B cell (primary cell): ENCODE results near the gene RNF19B. TPM values are rescaled to one million over a fixed set of nuclear protein-coding genes. Genes with fewer than 3 reads are reported as not detected.

ENCODE experiments used
- ATAC-seq: fragments of 200-7000 bp; cut with Tn5 transposase; one replicate; pipeline ENCODE4 v1.10.0; 2021; ENCODE audit warnings: low read depth, mild to moderate bottlenecking, moderate number of reproducible peaks, moderate library complexity
- CTCF ChIA-PET: fragments of 350-600 bp; sonication (Branson Sonifier 250); formaldehyde crosslinking; loops from one replicate; lab custom pipeline; 2021; ENCODE audit warnings: antibody characterized with exemption, inconsistent platforms; lab: Charles Lee
- POLR2A ChIA-PET: fragments of 350-600 bp; sonication (Branson Sonifier 250); formaldehyde crosslinking; loops from one replicate; lab custom pipeline; 2021; ENCODE audit warnings: antibody characterized with exemption; lab: Charles Lee
- DNase-seq: peaks from one replicate; pipeline ENCODE4 v3.0.0; 2013
- H2AFZ ChIP-seq: 2 replicates; pipeline ENCODE4 v1.6.1; 2012; ENCODE audit warnings: mild to moderate bottlenecking, low read depth, low read length; ENCODE audit not compliant: insufficient read depth, poor library complexity, severe bottlenecking
- H3K27ac ChIP-seq, 2 donors: 1 replicate in 1 of 2; 2 replicates in 1 of 2; pipeline ENCODE4 v1.5.1; 2012 to 2013; ENCODE audit warnings: low read length in 2 of 2, mild to moderate bottlenecking in 2 of 2, moderate library complexity in 1 of 2
- H3K27me3 ChIP-seq, 4 experiments: fragments of 200-600 bp in 1 of 4; sonication (generic) in 1 of 4; replicated peaks in 1 of 4; 1 replicate in 2 of 4; 2 replicates in 2 of 4; pipeline versions ENCODE4 v1.6.1 to v1.7.0; 2013 to 2016; ENCODE audit warnings: low read length in 3 of 4, mild to moderate bottlenecking in 2 of 4, mixed read lengths in 1 of 4, moderate library complexity in 1 of 4; ENCODE audit not compliant: insufficient read depth in 4 of 4, control insufficient read depth in 3 of 4; ENCODE audit errors: control extremely low read depth in 1 of 4
- H3K36me3 ChIP-seq, 2 experiments: replicated peaks in 1 of 2; 1 replicate in 1 of 2; 2 replicates in 1 of 2; pipeline versions ENCODE4 v1.6.1 to v1.7.1; 2013; ENCODE audit warnings: low read length in 1 of 2; ENCODE audit not compliant: insufficient read depth in 2 of 2, control insufficient read depth in 1 of 2; ENCODE audit errors: control extremely low read depth in 1 of 2, extremely low read depth in 1 of 2
- H3K4me1 ChIP-seq, 2 donors: fragments of 200-600 bp in 1 of 2; sonication (generic) in 1 of 2; 1 replicate in 1 of 2; 2 replicates in 1 of 2; pipeline versions ENCODE4 v1.5.1 to v1.6.1; 2013 to 2017; ENCODE audit warnings: low read length in 2 of 2; ENCODE audit not compliant: control insufficient read depth in 2 of 2, insufficient read depth in 2 of 2
- H3K4me2 ChIP-seq: replicated peaks from 2 replicates; pipeline ENCODE3; 2012; ENCODE audit warnings: mild to moderate bottlenecking, low read depth, low read length; ENCODE audit not compliant: poor library complexity, severe bottlenecking
- H3K4me3 ChIP-seq, 5 experiments: fragments of 200-600 bp in 1 of 5; sonication (generic) in 1 of 5; 1 replicate in 3 of 5; 2 replicates in 2 of 5; pipeline versions ENCODE4 v1.5.1 to v1.7.0; 2011 to 2016; ENCODE audit warnings: low read length in 4 of 5, mild to moderate bottlenecking in 4 of 5, low read depth in 2 of 5, control low read depth in 1 of 5, moderate library complexity in 1 of 5; ENCODE audit not compliant: insufficient read depth in 1 of 5; ENCODE audit errors: control extremely low read depth in 1 of 5, extremely low read depth in 1 of 5
- H3K79me2 ChIP-seq: fragments of 200-600 bp; sonication (generic); one replicate; pipeline ENCODE4 v1.6.0; 2016; ENCODE audit warnings: low read length; ENCODE audit not compliant: control insufficient read depth, insufficient read depth
- H3K9ac ChIP-seq: fragments of 200-600 bp; sonication (generic); 2 replicates; pipeline ENCODE4 v1.6.1; 2017; ENCODE audit warnings: mild to moderate bottlenecking, low read length, moderate library complexity
- H3K9me3 ChIP-seq, 3 donors: one replicate each; pipeline versions ENCODE4 v1.6.1 to v1.7.1; 2013; ENCODE audit warnings: low read length in 2 of 3; ENCODE audit not compliant: control insufficient read depth in 2 of 3, insufficient read depth in 1 of 3; ENCODE audit errors: control extremely low read depth in 1 of 3
- H4K20me1 ChIP-seq: 2 replicates; pipeline ENCODE4 v1.6.0; 2012; ENCODE audit warnings: mild to moderate bottlenecking, low read length; ENCODE audit not compliant: insufficient read depth, control insufficient read depth, poor library complexity, severe bottlenecking
- H3K27ac Mint-ChIP-seq: one replicate; pipeline ENCODE4 v1.8.0; 2021; ENCODE audit warnings: mixed read lengths
- H3K27me3 Mint-ChIP-seq: one replicate; pipeline ENCODE4 v1.8.0; 2021; ENCODE audit warnings: mixed read lengths
- H3K4me1 Mint-ChIP-seq: one replicate; pipeline ENCODE4 v1.8.0; 2021; ENCODE audit warnings: mixed read lengths
- H3K4me3 Mint-ChIP-seq: one replicate; pipeline ENCODE4 v1.8.0; 2021; ENCODE audit warnings: mixed read lengths
- H3K9me3 Mint-ChIP-seq: one replicate; pipeline ENCODE4 v1.8.0; 2022; ENCODE audit warnings: mixed read lengths; ENCODE audit not compliant: insufficient read depth
- EZH2 ChIP-seq: IDR thresholded peaks from 2 replicates; pipeline ENCODE4 v1.6.1; 2012; ENCODE audit warnings: borderline replicate concordance, low read depth, mild to moderate bottlenecking, moderate library complexity, low read length; ENCODE audit not compliant: insufficient read depth, poor library complexity, severe bottlenecking
- WGBS: methylation state at CpG from one replicate; pipeline ENCODE4 v1.1.5; 2013; ENCODE audit warnings: missing lambda C conversion rate; ENCODE audit not compliant: insufficient coverage; 5-methylcytosine and 5-hydroxymethylcytosine counted together
- intact Hi-C: fragments of 100-400 bp; cut with micrococcal nuclease; formaldehyde crosslinking; loops from one replicate; pipeline ENCODE4 v1.10.0; 2022
- polyA plus RNA-seq: library from polyadenylated mRNA; depleted of rRNA; stranded (reverse); fragments of >200 nt; gene quantifications from 2 replicates; pipeline ENCODE4 v1.2.3, GENCODE V29; 2012
- total RNA-seq, 2 donors: library from RNA; stranded (reverse); fragments of 120-200 nt in 1 of 2; gene quantifications; 1 replicate in 1 of 2; 2 replicates in 1 of 2; pipeline versions ENCODE4 v1.2.3 to v1.2.4, GENCODE V29; 2013 to 2022
- TF ChIP-seq, protein P1 (sequence below): fragments of 200-600 bp; IDR thresholded peaks from one replicate; pipeline ENCODE4 v1.8.0; 2022; ENCODE audit warnings: antibody characterized with exemption, mild to moderate bottlenecking

The RNF19B gene
- total and polyA plus RNA-seq, 2 donors (not counting 1 experiment from before 2014, with no cell fraction given) = 29.9 to 40.3 TPM

DNA sequence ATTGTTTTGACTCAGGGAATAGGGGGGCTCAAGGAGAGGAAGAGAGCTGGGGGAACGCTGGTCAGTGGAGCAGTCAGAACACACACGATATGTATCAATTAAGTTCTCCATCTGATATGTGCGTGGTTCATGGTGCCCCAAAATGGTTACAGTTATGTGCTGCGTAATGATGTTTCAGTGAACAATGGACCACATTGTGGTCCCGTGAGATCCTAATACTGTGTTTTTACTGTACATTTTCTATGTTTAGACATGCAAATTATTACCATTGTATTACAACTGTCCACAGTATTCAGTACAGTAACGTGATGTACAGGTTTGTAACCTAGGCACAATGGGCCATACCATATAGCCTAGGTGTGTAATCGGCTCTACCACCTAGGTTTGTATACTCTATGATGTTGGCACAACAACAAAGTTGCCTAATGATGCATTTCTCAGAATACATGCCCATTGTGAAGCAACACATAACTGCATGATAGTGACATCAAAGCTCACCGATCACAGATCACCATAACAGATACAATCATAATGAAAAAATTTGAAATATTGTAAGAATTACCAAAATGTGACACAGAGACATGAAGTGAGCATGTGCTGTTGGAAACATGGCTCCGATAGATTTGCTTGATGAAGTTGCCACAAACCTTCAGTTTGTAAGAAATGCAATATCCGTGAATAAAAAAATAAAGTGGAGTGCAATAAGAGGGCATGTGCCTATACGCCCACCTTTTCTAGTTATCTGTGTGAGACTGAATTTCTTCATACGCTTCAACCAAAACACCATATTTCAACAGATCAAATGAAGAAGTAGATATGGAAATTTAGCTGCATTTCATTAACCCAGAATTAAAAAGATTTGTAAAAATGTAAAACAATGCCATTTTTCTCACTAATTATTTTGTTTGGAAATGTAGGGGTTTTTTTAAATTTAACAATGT lies 48.6 kb downstream of the RNF19B start:
- H3K36me3 ChIP-seq = no peaks in the 10 kb centered on the region
- no peaks in the 10 kb centered on the region for H3K9me3 Mint-ChIP-seq
- no peaks in the 10 kb centered on the region for H3K4me1 ChIP-seq
- no peak overlapping the region for H3K9ac ChIP-seq
- ATAC-seq (no peak), DNase-seq (no peak)
- intact Hi-C loops = no loop called here
- POLR2A ChIA-PET = no interaction called here
- H3K27me3 Mint-ChIP-seq = peaks cover 37% of the 10 kb centered on the region
- H3K9me3 ChIP-seq = peaks cover 0 to 3% (median 0%) of the 10 kb centered on the region in 3 donors
- H3K27ac Mint-ChIP-seq = no peak overlapping the region
- CTCF ChIA-PET = interaction anchor here (0.6 kb wide), 1 partner anchor 17 kb away, joined by 4 read pairs; no protein-coding TSS in a partner anchor
- H3K4me2 ChIP-seq = no peak overlapping the region
- no peak overlapping the region for H3K27ac ChIP-seq
- TF ChIP-seq EZH2 = no peak
- TF ChIP-seq, protein P1, sequence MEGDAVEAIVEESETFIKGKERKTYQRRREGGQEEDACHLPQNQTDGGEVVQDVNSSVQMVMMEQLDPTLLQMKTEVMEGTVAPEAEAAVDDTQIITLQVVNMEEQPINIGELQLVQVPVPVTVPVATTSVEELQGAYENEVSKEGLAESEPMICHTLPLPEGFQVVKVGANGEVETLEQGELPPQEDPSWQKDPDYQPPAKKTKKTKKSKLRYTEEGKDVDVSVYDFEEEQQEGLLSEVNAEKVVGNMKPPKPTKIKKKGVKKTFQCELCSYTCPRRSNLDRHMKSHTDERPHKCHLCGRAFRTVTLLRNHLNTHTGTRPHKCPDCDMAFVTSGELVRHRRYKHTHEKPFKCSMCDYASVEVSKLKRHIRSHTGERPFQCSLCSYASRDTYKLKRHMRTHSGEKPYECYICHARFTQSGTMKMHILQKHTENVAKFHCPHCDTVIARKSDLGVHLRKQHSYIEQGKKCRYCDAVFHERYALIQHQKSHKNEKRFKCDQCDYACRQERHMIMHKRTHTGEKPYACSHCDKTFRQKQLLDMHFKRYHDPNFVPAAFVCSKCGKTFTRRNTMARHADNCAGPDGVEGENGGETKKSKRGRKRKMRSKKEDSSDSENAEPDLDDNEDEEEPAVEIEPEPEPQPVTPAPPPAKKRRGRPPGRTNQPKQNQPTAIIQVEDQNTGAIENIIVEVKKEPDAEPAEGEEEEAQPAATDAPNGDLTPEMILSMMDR = no peak
- peaks cover 0 to 38% (median 9%) of the 10 kb centered on the region in 4 experiments for H3K27me3 ChIP-seq
- H3K4me3 ChIP-seq = no peak overlapping the region
- H3K4me1 Mint-ChIP-seq = no peaks in the 10 kb centered on the region
- no peak overlapping the region for H2AFZ ChIP-seq
- H3K4me3 Mint-ChIP-seq = no peak overlapping the region
- WGBS = 94% methylated on average over 5 of the region's 12 CpGs
- no peaks in the 10 kb centered on the region for H4K20me1 ChIP-seq
- H3K79me2 ChIP-seq = no peaks in the 10 kb centered on the region

DNA sequence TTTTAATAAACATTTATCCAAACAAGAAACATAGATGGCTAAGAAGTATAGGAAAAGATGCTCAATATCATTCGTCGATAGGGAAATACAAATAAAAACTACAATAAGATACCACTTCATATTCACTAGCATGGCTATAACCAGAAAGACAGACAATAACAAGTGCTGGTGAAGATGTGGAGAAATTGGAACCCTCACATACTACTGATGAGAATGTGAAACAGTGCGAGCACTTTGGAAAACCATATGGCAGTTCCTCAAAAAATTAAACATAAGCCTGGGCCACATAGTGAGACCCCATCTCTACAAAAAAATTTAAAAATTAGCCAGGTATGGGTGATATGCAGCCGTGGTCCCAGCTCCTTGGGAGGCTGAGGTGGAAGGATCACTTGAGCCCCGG lies 54.3 kb downstream of the RNF19B start:
- no peak overlapping the region for H3K27ac ChIP-seq
- DNase-seq (no peak), ATAC-seq (no peak)
- H2AFZ ChIP-seq = no peak overlapping the region
- Mint-ChIP-seq H3K4me3 (no peak overlapping the region), H3K27me3 (peaks cover 20% of the 10 kb centered on the region), H3K27ac (no peak overlapping the region), H3K9me3 (no peaks in the 10 kb centered on the region), H3K4me1 (no peaks in the 10 kb centered on the region)
- H3K9ac ChIP-seq = no peak overlapping the region
- no peak overlapping the region for H3K4me3 ChIP-seq
- H3K27me3 ChIP-seq = peaks cover 0 to 9% (median 2%) of the 10 kb centered on the region in 4 experiments
- H3K79me2 ChIP-seq = no peaks in the 10 kb centered on the region
- TF ChIP-seq, protein P1 = no peak
- no peak for TF ChIP-seq EZH2
- H4K20me1 ChIP-seq = no peaks in the 10 kb centered on the region
- intact Hi-C loops = no loop called here
- no peaks in the 10 kb centered on the region for H3K36me3 ChIP-seq
- ChIA-PET POLR2A (no interaction called here), CTCF (no interaction called here)
- H3K4me2 ChIP-seq = no peak overlapping the region
- no CpG with 5 or more reads among the region's 5 CpGs for WGBS
- peaks cover 0 to 1% (median 0%) of the 10 kb centered on the region in 3 donors for H3K9me3 ChIP-seq
- H3K4me1 ChIP-seq = no peaks in the 10 kb centered on the region
